ENCODE measurements around the gene LRIG2. TPM values are rescaled to one million over a fixed set of nuclear protein-coding genes. Genes with fewer than 3 reads are reported as not detected.
"Not testable (repeated sequence)": the region's sequence is repeated elsewhere in the genome, so short reads cannot be mapped to it uniquely, and the experiment has no call there.

Gene LRIG2
- total and polyA plus RNA-seq, 5 donors from 2014 or later, result 2.4 to 31.1 (median 5.8) TPM

DNA sequence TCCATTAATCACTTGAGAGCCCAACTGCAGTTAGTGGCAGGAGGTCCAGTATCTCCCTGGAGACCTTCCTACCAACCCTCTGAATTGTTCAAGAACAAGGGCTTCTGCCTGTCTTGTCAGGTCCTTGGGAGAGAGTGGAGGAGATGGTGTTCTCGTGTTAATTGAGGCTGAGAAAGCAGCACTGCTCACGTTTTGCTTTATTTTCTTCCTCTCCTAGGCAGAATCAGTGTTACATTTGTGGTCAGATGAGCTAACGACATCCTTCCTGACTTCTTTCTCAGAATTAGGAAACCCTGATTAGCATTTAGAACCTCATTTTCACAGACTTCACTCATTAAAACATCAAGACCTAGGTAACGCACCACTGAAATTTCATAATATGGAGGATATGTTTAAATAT lies 26.4 kb upstream of the LRIG2 start:
- DNase-seq (peak in 2 of 3 donors; percentile 29 to 89), ATAC-seq (ENCODE audit: low read depth in 2 of 2) (peak; percentile 88 to 93)
- Histone ChIP-seq H3K4me1 (ENCODE audit: control insufficient read depth, insufficient read depth, low read length, poor library complexity, severe bottlenecking) (peaks cover 21% of the 10 kb centered on the region), H3K9me3 (ENCODE audit: control insufficient read depth in 2 of 2, low read length in 2 of 2) (no peaks in the 10 kb centered on the region), H3K27ac (ENCODE audit: insufficient read depth, low read length, poor library complexity, severe bottlenecking) (peak overlapping the region; percentile 73), H3K36me3 (ENCODE audit: control insufficient read depth, insufficient read depth, low read length) (no peaks in the 10 kb centered on the region), H3K4me3 (ENCODE audit: low read depth, low read length) (peak overlapping the region; percentile 75), H3K27me3 (ENCODE audit: control insufficient read depth, insufficient read depth, low read length) (no peaks in the 10 kb centered on the region)
- peak overlapping the region; percentile 55 to 82 (median 75) for H3K4me3 Mint-ChIP-seq
- H3K27me3 Mint-ChIP-seq, result no peaks in the 10 kb centered on the region
- H3K4me1 Mint-ChIP-seq, result peaks cover 19 to 68% (median 40%) of the 10 kb centered on the region in 4 donors
- peak overlapping the region; percentile 70 to 93 (median 86) for H3K27ac Mint-ChIP-seq
- H3K9me3 Mint-ChIP-seq, result peaks cover 0 to 1% (median 0%) of the 10 kb centered on the region in 7 donors
- H3K36me3 Mint-ChIP-seq, result no peaks in the 10 kb centered on the region

DNA sequence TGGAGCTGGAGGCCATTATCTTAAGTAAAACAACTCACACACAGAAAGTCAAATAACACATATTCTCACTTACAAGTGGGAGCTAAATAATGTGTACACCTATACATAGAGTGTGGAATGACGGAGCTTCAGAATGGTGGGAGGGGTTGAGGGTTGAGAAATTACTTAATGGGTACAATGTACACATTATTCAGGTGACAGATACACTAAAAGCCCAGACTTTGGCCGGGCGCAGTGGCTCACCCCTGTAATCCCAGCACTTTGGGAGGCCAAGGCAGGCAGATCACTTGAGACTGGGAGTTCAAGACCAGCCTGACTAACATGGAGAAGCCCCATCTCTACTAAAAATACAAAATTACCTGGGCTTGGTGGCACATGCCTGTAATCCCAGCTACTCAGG lies 24.9 kb upstream of the LRIG2 start:
- Histone ChIP-seq H3K27me3 (ENCODE audit: control insufficient read depth, insufficient read depth, low read length) (no peaks in the 10 kb centered on the region), H3K27ac (ENCODE audit: insufficient read depth, low read length, poor library complexity, severe bottlenecking) (no peak overlapping the region), H3K4me1 (ENCODE audit: control insufficient read depth, insufficient read depth, low read length, poor library complexity, severe bottlenecking) (peaks cover 17% of the 10 kb centered on the region), H3K9me3 (ENCODE audit: control insufficient read depth in 2 of 2, low read length in 2 of 2) (no peaks in the 10 kb centered on the region), H3K36me3 (ENCODE audit: control insufficient read depth, insufficient read depth, low read length) (no peaks in the 10 kb centered on the region), H3K4me3 (ENCODE audit: low read depth, low read length) (no peak overlapping the region)
- DNase-seq (no peak), ATAC-seq (ENCODE audit: low read depth in 2 of 2) (no peak)
- Mint-ChIP-seq H3K27ac (peak overlapping the region in 1 of 3 donors; percentile 40), H3K4me1 (peaks cover 13 to 55% (median 27%) of the 10 kb centered on the region in 4 donors), H3K27me3 (no peaks in the 10 kb centered on the region), H3K9me3 (peaks cover 0 to 1% (median 0%) of the 10 kb centered on the region in 7 donors), H3K4me3 (peak overlapping the region in 1 of 4 donors; percentile 17), H3K36me3 (no peaks in the 10 kb centered on the region)

DNA sequence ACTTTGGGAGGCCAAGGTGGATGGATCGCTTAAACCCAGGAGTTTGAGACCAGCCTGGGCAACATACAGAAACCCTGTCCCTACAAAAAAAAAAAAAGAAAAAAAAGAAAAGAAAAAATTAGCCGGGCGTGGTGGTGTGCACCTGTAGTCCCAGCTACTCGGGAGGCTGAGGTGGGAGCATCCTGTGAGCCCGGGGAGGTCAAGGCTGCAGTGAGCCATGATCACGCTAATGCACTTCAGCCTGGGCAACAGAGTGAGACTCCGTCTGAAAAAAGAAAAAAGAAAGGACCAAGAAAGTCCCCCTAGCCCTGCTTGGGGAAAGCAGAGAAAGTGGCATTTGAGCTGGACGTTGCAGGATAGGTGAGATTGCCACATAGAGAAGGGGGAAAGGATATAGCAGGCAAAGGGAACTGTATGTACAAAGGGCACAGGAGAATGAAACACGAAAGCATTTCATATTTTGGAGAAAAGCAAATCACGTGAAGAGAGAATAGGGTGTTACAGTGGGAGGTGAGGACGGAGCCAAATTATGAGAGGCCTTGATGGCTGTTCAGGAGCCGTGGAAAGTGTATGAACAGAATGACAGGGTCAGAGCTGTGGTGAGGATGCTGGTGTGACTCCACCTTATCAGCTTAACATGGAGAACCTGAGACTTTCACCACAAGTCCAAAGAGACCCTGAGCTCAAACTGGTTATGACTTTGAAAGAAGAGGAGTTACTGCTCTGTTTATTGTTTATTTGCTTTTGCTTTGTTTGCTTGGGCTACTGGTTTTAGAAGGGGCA lies 19.5 kb upstream of the LRIG2 start:
- H3K36me3 Mint-ChIP-seq, result no peaks in the 10 kb centered on the region
- H3K27ac Mint-ChIP-seq, result peak overlapping the region in 2 of 3 donors; percentile 0 to 89
- H3K27me3 ChIP-seq (ENCODE audit: control insufficient read depth, insufficient read depth, low read length), result no peaks in the 10 kb centered on the region
- H3K9me3 ChIP-seq (ENCODE audit: control insufficient read depth in 2 of 2, low read length in 2 of 2), result no peaks in the 10 kb centered on the region
- H3K4me1 Mint-ChIP-seq, result peaks cover 17 to 41% (median 35%) of the 10 kb centered on the region in 4 donors
- peaks cover 0 to 1% (median 0%) of the 10 kb centered on the region in 7 donors for H3K9me3 Mint-ChIP-seq
- peaks cover 17% of the 10 kb centered on the region for H3K4me1 ChIP-seq (ENCODE audit: control insufficient read depth, insufficient read depth, low read length, poor library complexity, severe bottlenecking)
- no peak for DNase-seq
- no peak for ATAC-seq (ENCODE audit: low read depth in 2 of 2)
- H3K27ac ChIP-seq (ENCODE audit: insufficient read depth, low read length, poor library complexity, severe bottlenecking), result no peak overlapping the region
- H3K27me3 Mint-ChIP-seq, result no peaks in the 10 kb centered on the region
- H3K36me3 ChIP-seq (ENCODE audit: control insufficient read depth, insufficient read depth, low read length), result no peaks in the 10 kb centered on the region
- no peak overlapping the region for H3K4me3 ChIP-seq (ENCODE audit: low read depth, low read length)
- H3K4me3 Mint-ChIP-seq, result peak overlapping the region in 1 of 4 donors; percentile 18

DNA sequence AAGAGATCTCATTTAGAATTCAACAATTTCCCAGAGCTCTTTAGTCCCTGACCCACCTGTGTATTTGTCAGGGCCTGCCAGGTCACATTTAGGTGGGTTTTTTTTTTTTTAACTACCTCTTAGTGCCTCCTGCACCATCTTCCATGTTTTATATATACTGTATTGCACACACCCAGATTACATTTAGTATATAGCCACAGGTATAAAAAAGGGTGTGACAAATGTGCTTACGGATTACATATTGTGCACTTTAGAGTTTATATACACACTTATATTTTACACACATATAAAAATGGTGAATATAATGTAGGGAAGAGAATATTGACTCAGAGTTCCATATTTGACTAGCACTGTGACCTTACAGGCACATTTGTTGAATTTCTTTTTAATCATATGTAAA lies 17.4 kb upstream of the LRIG2 start:
- no peaks in the 10 kb centered on the region for H3K27me3 ChIP-seq (ENCODE audit: control insufficient read depth, insufficient read depth, low read length)

DNA sequence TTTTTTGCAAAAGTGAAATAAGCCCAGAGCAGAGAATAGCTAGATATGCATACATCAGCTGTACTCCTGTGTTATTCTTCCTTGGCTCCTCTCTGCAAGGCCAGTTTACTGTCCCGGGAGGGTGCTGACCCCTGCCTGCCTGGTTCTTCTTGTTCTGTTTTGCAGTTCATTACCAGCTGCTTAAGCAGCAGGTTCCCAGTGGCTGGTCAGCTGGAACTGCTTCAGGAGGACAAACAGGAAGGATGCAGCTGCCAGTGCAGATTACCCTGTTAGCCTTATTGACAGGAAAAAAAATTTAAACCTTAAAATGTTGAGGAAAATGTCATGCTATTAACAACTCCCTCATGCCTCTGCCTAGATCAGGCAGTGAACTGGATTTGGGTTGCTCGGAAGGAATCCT lies 16.0 kb upstream of the LRIG2 start:
- peak overlapping the region in 2 of 4 donors; percentile 41 to 81 for H3K4me3 Mint-ChIP-seq

More for the DNA sequence above, 17.4 kb upstream of the LRIG2 start:
- Histone ChIP-seq H3K36me3 (ENCODE audit: control insufficient read depth, insufficient read depth, low read length) (no peaks in the 10 kb centered on the region), H3K27ac (ENCODE audit: insufficient read depth, low read length, poor library complexity, severe bottlenecking) (no peak overlapping the region), H3K4me3 (ENCODE audit: low read depth, low read length) (no peak overlapping the region), H3K9me3 (ENCODE audit: control insufficient read depth in 2 of 2, low read length in 2 of 2) (no peaks in the 10 kb centered on the region), H3K4me1 (ENCODE audit: control insufficient read depth, insufficient read depth, low read length, poor library complexity, severe bottlenecking) (peaks cover 17% of the 10 kb centered on the region)
- Mint-ChIP-seq H3K27me3 (no peaks in the 10 kb centered on the region), H3K36me3 (no peaks in the 10 kb centered on the region), H3K27ac (no peak overlapping the region), H3K9me3 (no peaks in the 10 kb centered on the region), H3K4me1 (peaks cover 15 to 46% (median 32%) of the 10 kb centered on the region in 4 donors), H3K4me3 (no peak overlapping the region)
- ATAC-seq (ENCODE audit: low read depth in 2 of 2) (no peak), DNase-seq (no peak)

DNA sequence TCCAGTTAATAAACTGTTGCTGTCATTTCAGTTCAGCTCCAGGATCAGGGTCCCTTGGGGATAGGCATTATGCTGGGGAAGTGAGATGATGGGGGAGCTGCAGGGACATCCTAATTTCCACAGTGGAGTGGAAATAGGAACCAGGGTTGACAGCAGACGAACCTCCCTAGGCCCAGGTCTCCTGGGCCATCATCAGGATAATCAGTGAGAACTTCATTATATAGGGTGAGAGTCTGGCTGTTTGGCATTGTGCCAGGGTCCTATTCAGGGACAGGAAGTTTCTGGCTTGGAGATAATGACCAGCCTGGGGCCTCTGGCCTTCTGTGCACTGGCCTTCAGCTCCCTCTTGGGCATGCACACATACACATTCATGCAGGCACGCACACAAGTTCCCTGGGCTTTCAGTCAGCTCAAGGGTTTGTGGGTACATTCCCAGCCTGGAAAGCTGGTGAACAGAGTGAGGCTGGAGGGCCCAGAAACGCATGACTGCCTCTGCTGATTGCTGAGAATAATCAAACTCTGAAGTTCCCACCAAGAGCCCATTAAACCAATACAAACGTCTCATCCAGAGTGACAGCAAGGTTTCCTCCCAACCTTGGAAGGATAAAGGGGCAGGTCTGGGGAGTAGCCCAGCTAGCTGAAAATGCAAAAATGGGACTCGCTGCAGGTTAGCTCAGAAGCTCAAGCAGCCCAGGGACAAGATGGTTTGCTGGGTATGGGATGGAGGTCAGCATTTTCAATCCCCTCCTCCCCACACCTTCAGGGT lies 13.9 kb upstream of the LRIG2 start:
- Mint-ChIP-seq H3K27me3 (no peaks in the 10 kb centered on the region), H3K4me1 (peaks cover 9 to 38% (median 21%) of the 10 kb centered on the region in 4 donors), H3K27ac (peak overlapping the region in 2 of 3 donors; percentile 56 to 78), H3K4me3 (no peak overlapping the region), H3K9me3 (no peaks in the 10 kb centered on the region), H3K36me3 (no peaks in the 10 kb centered on the region)
- no peaks in the 10 kb centered on the region for H3K9me3 ChIP-seq (ENCODE audit: control insufficient read depth in 2 of 2, low read length in 2 of 2)
- DNase-seq, result no peak
- ATAC-seq (ENCODE audit: low read depth in 2 of 2), result no peak
- no peaks in the 10 kb centered on the region for H3K27me3 ChIP-seq (ENCODE audit: control insufficient read depth, insufficient read depth, low read length)
- H3K4me1 ChIP-seq (ENCODE audit: control insufficient read depth, insufficient read depth, low read length, poor library complexity, severe bottlenecking), result peaks cover 17% of the 10 kb centered on the region
- no peaks in the 10 kb centered on the region for H3K36me3 ChIP-seq (ENCODE audit: control insufficient read depth, insufficient read depth, low read length)
- H3K4me3 ChIP-seq (ENCODE audit: low read depth, low read length), result no peak overlapping the region
- H3K27ac ChIP-seq (ENCODE audit: insufficient read depth, low read length, poor library complexity, severe bottlenecking), result no peak overlapping the region

More for the DNA sequence above, 16.0 kb upstream of the LRIG2 start:
- Histone ChIP-seq H3K27me3 (ENCODE audit: control insufficient read depth, insufficient read depth, low read length) (no peaks in the 10 kb centered on the region), H3K36me3 (ENCODE audit: control insufficient read depth, insufficient read depth, low read length) (no peaks in the 10 kb centered on the region), H3K4me3 (ENCODE audit: low read depth, low read length) (peak overlapping the region; percentile 45), H3K4me1 (ENCODE audit: control insufficient read depth, insufficient read depth, low read length, poor library complexity, severe bottlenecking) (peaks cover 17% of the 10 kb centered on the region), H3K9me3 (ENCODE audit: control insufficient read depth in 2 of 2, low read length in 2 of 2) (no peaks in the 10 kb centered on the region), H3K27ac (ENCODE audit: insufficient read depth, low read length, poor library complexity, severe bottlenecking) (peak overlapping the region; percentile 25)
- no peaks in the 10 kb centered on the region for H3K27me3 Mint-ChIP-seq
- H3K9me3 Mint-ChIP-seq, result no peaks in the 10 kb centered on the region
- no peak for ATAC-seq (ENCODE audit: low read depth in 2 of 2)
- H3K27ac Mint-ChIP-seq, result peak overlapping the region; percentile 33 to 71 (median 61)
- peaks cover 15 to 46% (median 28%) of the 10 kb centered on the region in 4 donors for H3K4me1 Mint-ChIP-seq
- no peaks in the 10 kb centered on the region for H3K36me3 Mint-ChIP-seq
- no peak for DNase-seq

DNA sequence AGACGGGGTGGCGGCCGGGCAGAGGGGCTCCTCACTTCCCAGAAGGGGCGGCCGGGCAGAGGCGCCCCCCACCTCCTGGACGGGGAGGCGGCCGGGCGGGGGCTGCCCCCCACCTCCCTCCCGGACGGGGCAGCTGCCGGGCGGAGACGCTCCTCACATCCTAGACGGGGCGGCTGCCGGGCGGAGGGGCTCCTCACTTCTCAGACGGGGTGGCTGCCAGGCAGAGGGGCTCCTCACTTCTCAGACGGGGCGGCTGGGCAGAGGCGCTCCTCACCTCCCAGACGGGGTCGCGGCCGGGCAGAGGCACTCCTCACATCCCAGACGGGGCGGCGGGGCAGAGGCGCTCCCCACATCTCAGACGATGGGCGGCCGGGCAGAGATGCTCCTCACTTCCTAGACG lies 9.5 kb upstream of the LRIG2 start:
- H3K27ac Mint-ChIP-seq; H3K4me3 ChIP-seq (ENCODE audit: low read depth, low read length); H3K27me3 Mint-ChIP-seq; H3K36me3 Mint-ChIP-seq; H3K27me3 ChIP-seq (ENCODE audit: control insufficient read depth, insufficient read depth, low read length); H3K9me3 Mint-ChIP-seq; H3K27ac ChIP-seq (ENCODE audit: insufficient read depth, low read length, poor library complexity, severe bottlenecking); ATAC-seq (ENCODE audit: low read depth in 2 of 2); H3K4me3 Mint-ChIP-seq; H3K9me3 ChIP-seq (ENCODE audit: control insufficient read depth in 2 of 2, low read length in 2 of 2); H3K4me1 ChIP-seq (ENCODE audit: control insufficient read depth, insufficient read depth, low read length, poor library complexity, severe bottlenecking); H3K36me3 ChIP-seq (ENCODE audit: control insufficient read depth, insufficient read depth, low read length); DNase-seq; H3K4me1 Mint-ChIP-seq: not testable (repeated sequence)

Measured in CD4-positive, CD25-positive, alpha-beta regulatory T cell (primary cell).